KOPT-K1 (cell line): Measurements from ENCODE around the gene SAP30L.

Experiments used
- H3K27ac ChIP-seq: fragments of 200-600 bp; sonication (generic); 2 replicates; pipeline ENCODE4 v1.5.1; 2016; ENCODE audit warnings: antibody characterized with exemption, mild to moderate bottlenecking, low read depth, low read length; ENCODE audit not compliant: poor library complexity, severe bottlenecking
- H3K36me3 ChIP-seq: fragments of 200-600 bp; sonication (generic); 2 replicates; pipeline ENCODE4 v1.5.1; 2017; ENCODE audit warnings: antibody characterized with exemption, mild to moderate bottlenecking, low read length, moderate library complexity; ENCODE audit not compliant: insufficient read depth
- H3K9me3 ChIP-seq: fragments of 200-600 bp; sonication (generic); 2 replicates; pipeline ENCODE4 v1.5.1; 2017; ENCODE audit warnings: antibody characterized with exemption, low read length, mild to moderate bottlenecking; ENCODE audit not compliant: insufficient read depth, poor library complexity, severe bottlenecking

The SAP30L gene

GRCh38 chr5:154493274-154493673 lies 47.5 kb downstream of the SAP30L start:
- no peaks in the 10 kb centered on the region for H3K36me3 ChIP-seq
- no peaks in the 10 kb centered on the region for H3K9me3 ChIP-seq
- H3K27ac ChIP-seq = no peak overlapping the region

- no peak overlapping the region for H3K27ac ChIP-seq
- no peaks in the 10 kb centered on the region for H3K9me3 ChIP-seq
- no peaks in the 10 kb centered on the region for H3K36me3 ChIP-seq
These were observed 48.2 kb downstream of the SAP30L start for GRCh38 chr5:154494036-154494435.

GRCh38 chr5:154498591-154498990 lies 52.8 kb downstream of the SAP30L start:
- Histone ChIP-seq H3K9me3 (no peaks in the 10 kb centered on the region), H3K27ac (no peak overlapping the region), H3K36me3 (no peaks in the 10 kb centered on the region)

- H3K9me3 ChIP-seq = no peaks in the 10 kb centered on the region
- no peaks in the 10 kb centered on the region for H3K36me3 ChIP-seq
- no peak overlapping the region for H3K27ac ChIP-seq
These were observed 53.2 kb downstream of the SAP30L start for GRCh38 chr5:154498994-154499393.

- H3K36me3 ChIP-seq = no peaks in the 10 kb centered on the region
- no peaks in the 10 kb centered on the region for H3K9me3 ChIP-seq
- no peak overlapping the region for H3K27ac ChIP-seq
These were observed 55.8 kb downstream of the SAP30L start for GRCh38 chr5:154501566-154501965.

- H3K9me3 ChIP-seq = no peaks in the 10 kb centered on the region
- no peaks in the 10 kb centered on the region for H3K36me3 ChIP-seq
- H3K27ac ChIP-seq = no peak overlapping the region
These were observed 56.4 kb downstream of the SAP30L start for GRCh38 chr5:154502180-154502579.

- Histone ChIP-seq H3K27ac (no peak overlapping the region), H3K9me3 (no peaks in the 10 kb centered on the region), H3K36me3 (no peaks in the 10 kb centered on the region)
These were observed 57.9 kb downstream of the SAP30L start for GRCh38 chr5:154503698-154504039.

- Histone ChIP-seq H3K9me3 (no peaks in the 10 kb centered on the region), H3K27ac (no peak overlapping the region), H3K36me3 (no peaks in the 10 kb centered on the region)
These were observed 59.8 kb downstream of the SAP30L start for GRCh38 chr5:154505567-154505966.

GRCh38 chr5:154506049-154506715 lies 60.4 kb downstream of the SAP30L start:
- no peaks in the 10 kb centered on the region for H3K9me3 ChIP-seq
- no peaks in the 10 kb centered on the region for H3K36me3 ChIP-seq
- no peak overlapping the region for H3K27ac ChIP-seq

GRCh38 chr5:154506716-154507080 lies 60.9 kb downstream of the SAP30L start:
- Histone ChIP-seq H3K36me3 (no peaks in the 10 kb centered on the region), H3K27ac (no peak overlapping the region), H3K9me3 (no peaks in the 10 kb centered on the region)

GRCh38 chr5:154508114-154508513 lies 62.3 kb downstream of the SAP30L start:
- Histone ChIP-seq H3K36me3 (no peaks in the 10 kb centered on the region), H3K9me3 (no peaks in the 10 kb centered on the region), H3K27ac (no peak overlapping the region)

- H3K27ac ChIP-seq = no peak overlapping the region
- H3K36me3 ChIP-seq = no peaks in the 10 kb centered on the region
- H3K9me3 ChIP-seq = no peaks in the 10 kb centered on the region
These were observed 64.2 kb downstream of the SAP30L start for GRCh38 chr5:154509784-154510555.
